ENCODE measurements around the gene GRM5. TPM values are rescaled to one million over a fixed set of nuclear protein-coding genes. Genes with fewer than 3 reads are reported as not detected.

Gene GRM5
- total and polyA plus RNA-seq, 4 donors, result not detected

- H3K9me3 ChIP-seq (ENCODE audit: control insufficient read depth in 4 of 4, low read length in 3 of 4), result no peaks in the 10 kb centered on the region
- H3K9ac ChIP-seq (ENCODE audit: low read depth in 1 of 2, low read length in 2 of 2), result no peak overlapping the region
- TF ChIP-seq TAF1 (conservative IDR thresholded peaks at IDR 0.05) (no peak), REST (IDR thresholded peaks at IDR 0.05) (no peak), HNF4A (conservative IDR thresholded peaks at IDR 0.05) (no peak), EGR1 (IDR thresholded peaks at IDR 0.05; ENCODE audit: low read depth in 2 of 2) (no peak), SP1 (IDR thresholded peaks at IDR 0.05) (no peak), YY1 (IDR thresholded peaks at IDR 0.05) (no peak), MAX (IDR thresholded peaks at IDR 0.05) (no peak)
- H3K27me3 ChIP-seq (ENCODE audit: control insufficient read depth in 4 of 4, insufficient read depth in 4 of 4, low read length in 3 of 4), result no peaks in the 10 kb centered on the region
- H3K4me3 ChIP-seq (ENCODE audit: low read depth in 1 of 3, low read length in 3 of 3), result no peak overlapping the region
- no peaks in the 10 kb centered on the region for H3K4me1 ChIP-seq (ENCODE audit: control insufficient read depth in 4 of 4, insufficient read depth in 4 of 4, low read length in 3 of 4)
- no peak for DNase-seq (ENCODE audit: low spot score)
- WGBS, result 52% methylated on average over 1 of the region's 1 CpG
- no peak overlapping the region for H3K27ac ChIP-seq (ENCODE audit: low read depth in 1 of 2, low read length in 2 of 2)
- no peaks in the 10 kb centered on the region for H3K36me3 ChIP-seq (ENCODE audit: control insufficient read depth in 4 of 4, insufficient read depth in 3 of 4, low read depth in 1 of 4, low read length in 3 of 4)
Measured at GRCh38 chr11:88631497-88631896, 434.3 kb downstream of the GRM5 start.

- WGBS, result 95% methylated on average over 2 of the region's 2 CpGs
- TF ChIP-seq NR2F2 (IDR thresholded peaks at IDR 0.05) (no peak), FOXA2 (IDR thresholded peaks at IDR 0.05) (no peak), FOXA1 (IDR thresholded peaks at IDR 0.05) (no peak), ATF3 (IDR thresholded peaks at IDR 0.05) (no peak), EGR1 (IDR thresholded peaks at IDR 0.05; ENCODE audit: low read depth in 2 of 2) (no peak), CTCF (IDR thresholded peaks at IDR 0.05; ENCODE audit: low read depth, low read length, missing input control) (no peak), JUND (IDR thresholded peaks at IDR 0.05) (no peak), GABPA (IDR thresholded peaks at IDR 0.05 in 1 of 2, conservative IDR thresholded peaks at IDR 0.05 in 1 of 2) (no peak), SP1 (IDR thresholded peaks at IDR 0.05) (no peak), REST (IDR thresholded peaks at IDR 0.05) (no peak), HNF4A (conservative IDR thresholded peaks at IDR 0.05) (no peak), RXRA (IDR thresholded peaks at IDR 0.05) (no peak), TAF1 (conservative IDR thresholded peaks at IDR 0.05) (no peak), MAX (IDR thresholded peaks at IDR 0.05) (no peak), YY1 (IDR thresholded peaks at IDR 0.05) (no peak), HNF4G (IDR thresholded peaks at IDR 0.05) (no peak), RAD21 (IDR thresholded peaks at IDR 0.05) (no peak), ZBTB33 (IDR thresholded peaks at IDR 0.05) (no peak)
- Histone ChIP-seq H3K9me3 (ENCODE audit: control insufficient read depth in 4 of 4, low read length in 3 of 4) (no peaks in the 10 kb centered on the region), H3K9ac (ENCODE audit: low read depth in 1 of 2, low read length in 2 of 2) (no peak overlapping the region), H3K36me3 (ENCODE audit: control insufficient read depth in 4 of 4, insufficient read depth in 3 of 4, low read depth in 1 of 4, low read length in 3 of 4) (no peaks in the 10 kb centered on the region), H3K27ac (ENCODE audit: low read depth in 1 of 2, low read length in 2 of 2) (no peak overlapping the region), H3K4me1 (ENCODE audit: control insufficient read depth in 4 of 4, insufficient read depth in 4 of 4, low read length in 3 of 4) (no peaks in the 10 kb centered on the region), H3K27me3 (ENCODE audit: control insufficient read depth in 4 of 4, insufficient read depth in 4 of 4, low read length in 3 of 4) (no peaks in the 10 kb centered on the region), H3K4me3 (ENCODE audit: low read depth in 1 of 3, low read length in 3 of 3) (no peak overlapping the region)
- DNase-seq (ENCODE audit: low spot score), result no peak
Measured at GRCh38 chr11:88629496-88629895, 436.3 kb downstream of the GRM5 start.
